ENCODE results near the gene AUP1.

GRCh38 chr2:74533464-74533863 is 4.0 kb upstream of the AUP1 start:
- TF ChIP-seq CTCF (IDR thresholded peaks at IDR 0.05) (no peak), POLR2A (IDR thresholded peaks at IDR 0.05) (no peak), POLR2AphosphoS5 (IDR thresholded peaks at IDR 0.05) (no peak)

Measured in gastroesophageal sphincter (tissue), 3 donors.